Activated CD4-positive, alpha-beta memory T cell treated with anti-CD3 and anti-CD28 coated beads for 36 hours (primary cell): ENCODE data around the gene DUT. TPM values are rescaled to one million over a fixed set of nuclear protein-coding genes. Genes with fewer than 3 reads are reported as not detected.

Experiments used
- CTCF ChIA-PET: fragments of 350-600 bp; sonication (Branson Sonifier 250); formaldehyde crosslinking; loops from one replicate; lab custom pipeline; 2021; ENCODE audit warnings: antibody characterized with exemption, inconsistent platforms; lab: Charles Lee
- POLR2A ChIA-PET: fragments of 350-600 bp; sonication (Branson Sonifier 250); formaldehyde crosslinking; loops from one replicate; lab custom pipeline; 2021; ENCODE audit warnings: antibody characterized with exemption; lab: Charles Lee
- DNase-seq: peaks from one replicate; pipeline ENCODE4 v3.0.0-alpha.2; 2020
- H3K27ac Mint-ChIP-seq: one replicate; pipeline ENCODE4 v1.8.0; 2021; ENCODE audit warnings: mixed read lengths
- H3K27me3 Mint-ChIP-seq: one replicate; pipeline ENCODE4 v1.8.0; 2021; ENCODE audit warnings: mixed read lengths
- H3K36me3 Mint-ChIP-seq: one replicate; pipeline ENCODE4 v1.8.0; 2021; ENCODE audit warnings: mixed read lengths
- H3K4me1 Mint-ChIP-seq: one replicate; pipeline ENCODE4 v1.8.0; 2021; ENCODE audit warnings: low read depth, mixed read lengths
- H3K4me3 Mint-ChIP-seq: one replicate; pipeline ENCODE4 v1.8.0; 2021; ENCODE audit warnings: mild to moderate bottlenecking, mixed read lengths
- H3K9me3 Mint-ChIP-seq: one replicate; pipeline ENCODE4 v1.8.0; 2021; ENCODE audit warnings: mixed read lengths
- intact Hi-C: fragments of 100-400 bp; cut with micrococcal nuclease; formaldehyde crosslinking; loops from one replicate; pipeline ENCODE4 v1.15.1; 2023
- total RNA-seq, 2 experiments: library from RNA; stranded (reverse); gene quantifications; one replicate each; pipeline ENCODE4 v1.2.3, GENCODE V29; 2021

DUT gene
- total RNA-seq, 2 experiments from 2014 or later: 518 to 542 TPM

- Mint-ChIP-seq H3K36me3 (peaks cover 47% of the 10 kb centered on the region), H3K27ac (peak overlapping the region; percentile 99), H3K4me3 (peak overlapping the region; percentile 99), H3K4me1 (peaks cover 44% of the 10 kb centered on the region), H3K27me3 (no peaks in the 10 kb centered on the region), H3K9me3 (no peaks in the 10 kb centered on the region)
- peak; percentile 82 for DNase-seq
- ChIA-PET CTCF (interaction anchor here (0.6 to 5.7 kb wide), 3 partner anchors 9 to 800 kb away, joined by 3 to 35 read pairs (median 6); no protein-coding TSS in a partner anchor), POLR2A (interaction anchor here (0.7 to 1.5 kb wide), 5 partner anchors 9 to 838 kb away, joined by 3 to 8 read pairs (median 3); partner anchors contain the start of genes CEP152 and GALK2)
- intact Hi-C loops: loop anchor here (1.0 to 5.0 kb wide), 5 partner anchors 39 to 823 kb away; partner anchors contain the start of genes CEP152, COPS2 and EID1
These were observed 790 bp downstream of the DUT start for GRCh38 chr15:48331796-48332641.

DNA sequence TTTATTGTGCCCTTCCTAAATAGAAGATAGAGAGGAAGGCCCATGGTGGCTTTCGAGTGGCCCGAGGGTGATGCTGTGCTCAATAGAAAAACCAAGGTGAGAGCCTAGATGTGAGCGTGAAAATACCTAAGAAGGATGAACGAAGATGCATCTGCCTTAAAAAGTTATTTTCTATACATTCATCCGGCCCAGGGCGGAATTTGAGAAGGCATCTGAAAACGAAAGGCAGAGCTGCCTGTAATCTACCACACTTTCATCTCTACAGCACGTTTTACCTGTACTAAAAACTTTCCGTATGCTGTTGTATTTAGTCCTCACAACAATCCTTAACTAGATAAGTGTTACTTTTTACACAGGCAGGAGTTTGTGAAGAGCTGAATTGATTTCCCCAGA lies 1.4 kb downstream of the DUT start:
- ChIA-PET POLR2A (interaction anchor here (1.0 to 1.5 kb wide), 3 partner anchors 8 to 837 kb away, joined by 3 to 8 read pairs (median 3); partner anchors contain the start of gene GALK2), CTCF (interaction anchor here (0.6 to 5.7 kb wide), 3 partner anchors 9 to 800 kb away, joined by 3 to 35 read pairs (median 6); no protein-coding TSS in a partner anchor)
- Mint-ChIP-seq H3K27ac (peak overlapping the region; percentile 99), H3K9me3 (no peaks in the 10 kb centered on the region), H3K27me3 (no peaks in the 10 kb centered on the region), H3K4me3 (peak overlapping the region; percentile 99), H3K4me1 (peaks cover 46% of the 10 kb centered on the region), H3K36me3 (peaks cover 48% of the 10 kb centered on the region)
- DNase-seq: peak; percentile 37
- intact Hi-C loops: loop anchor here (5.0 kb wide), 1 partner anchor 545 kb away; the partner anchor contains the start of gene EID1

GRCh38 chr15:48333540-48333939 lies 2.3 kb downstream of the DUT start:
- Mint-ChIP-seq H3K36me3 (peaks cover 56% of the 10 kb centered on the region), H3K9me3 (no peaks in the 10 kb centered on the region), H3K4me1 (peaks cover 50% of the 10 kb centered on the region), H3K27me3 (no peaks in the 10 kb centered on the region), H3K27ac (peak overlapping the region; percentile 99), H3K4me3 (peak overlapping the region; percentile 99)
- DNase-seq: no peak
- ChIA-PET CTCF (interaction anchor here (5.7 kb wide), 1 partner anchor 18 kb away, joined by 35 read pairs; no protein-coding TSS in a partner anchor), POLR2A (no interaction called here)
- intact Hi-C loops: loop anchor here (5.0 kb wide), 1 partner anchor 544 kb away; the partner anchor contains the start of gene EID1

- H3K4me3 Mint-ChIP-seq: no peak overlapping the region
- no peak overlapping the region for H3K27ac Mint-ChIP-seq
- intact Hi-C loops: loop anchor here (5.0 kb wide), 1 partner anchor 543 kb away; the partner anchor contains the start of gene EID1
- H3K9me3 Mint-ChIP-seq: no peaks in the 10 kb centered on the region
- H3K4me1 Mint-ChIP-seq: peaks cover 48% of the 10 kb centered on the region
- H3K36me3 Mint-ChIP-seq: peaks cover 56% of the 10 kb centered on the region
- H3K27me3 Mint-ChIP-seq: no peaks in the 10 kb centered on the region
- POLR2A ChIA-PET: no interaction called here
- CTCF ChIA-PET: interaction anchor here (5.7 kb wide), 1 partner anchor 18 kb away, joined by 35 read pairs; no protein-coding TSS in a partner anchor
- no peak for DNase-seq
These were observed 3.0 kb downstream of the DUT start for GRCh38 chr15:48334260-48334659.

DNA sequence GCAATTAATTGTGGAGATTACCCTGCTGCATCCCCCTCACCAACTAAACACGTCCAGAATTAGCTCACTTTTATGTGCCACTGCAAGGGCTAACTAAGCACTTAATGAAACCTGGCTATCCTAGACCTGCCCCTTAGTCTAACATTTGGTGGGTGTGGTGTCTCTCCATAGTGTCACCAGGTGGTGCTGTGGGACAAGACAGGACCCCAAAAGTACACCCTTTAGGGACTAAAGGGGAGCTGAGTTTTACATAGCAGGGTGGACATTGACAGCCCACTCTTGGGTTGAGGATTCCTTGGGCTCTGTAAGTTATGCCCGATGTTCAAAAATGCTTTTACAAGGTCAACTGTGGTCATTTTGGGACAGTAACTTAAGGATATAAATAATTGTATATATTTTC lies 5.7 kb downstream of the DUT start:
- H3K4me1 Mint-ChIP-seq: peaks cover 44% of the 10 kb centered on the region
- no peak for DNase-seq
- H3K4me3 Mint-ChIP-seq: no peak overlapping the region

GRCh38 chr15:48337607-48338006 lies 6.4 kb downstream of the DUT start:
- POLR2A ChIA-PET: no interaction called here
- Mint-ChIP-seq H3K9me3 (no peaks in the 10 kb centered on the region), H3K27ac (no peak overlapping the region), H3K27me3 (no peaks in the 10 kb centered on the region), H3K4me1 (peaks cover 44% of the 10 kb centered on the region), H3K4me3 (no peak overlapping the region), H3K36me3 (peaks cover 64% of the 10 kb centered on the region)
- intact Hi-C loops: no loop called here
- no peak for DNase-seq
- CTCF ChIA-PET: interaction anchor here (5.7 kb wide), 1 partner anchor 14 kb away, joined by 35 read pairs; no protein-coding TSS in a partner anchor

More for the DNA sequence above, 5.7 kb downstream of the DUT start:
- intact Hi-C loops: no loop called here
- H3K36me3 Mint-ChIP-seq: peaks cover 62% of the 10 kb centered on the region
- H3K9me3 Mint-ChIP-seq: no peaks in the 10 kb centered on the region
- no peaks in the 10 kb centered on the region for H3K27me3 Mint-ChIP-seq
- CTCF ChIA-PET: interaction anchor here (5.7 kb wide), 1 partner anchor 15 kb away, joined by 35 read pairs; no protein-coding TSS in a partner anchor
- POLR2A ChIA-PET: no interaction called here
- no peak overlapping the region for H3K27ac Mint-ChIP-seq

GRCh38 chr15:48340111-48340510 lies 8.9 kb downstream of the DUT start:
- Mint-ChIP-seq H3K4me1 (peaks cover 27% of the 10 kb centered on the region), H3K9me3 (no peaks in the 10 kb centered on the region), H3K36me3 (peaks cover 50% of the 10 kb centered on the region), H3K27me3 (no peaks in the 10 kb centered on the region), H3K27ac (peak overlapping the region; percentile 64), H3K4me3 (no peak overlapping the region)
- ChIA-PET CTCF (interaction anchor here (1.4 kb wide), 1 partner anchor 16 kb away, joined by 6 read pairs; no protein-coding TSS in a partner anchor), POLR2A (interaction anchor here (1.8 kb wide), 1 partner anchor 8 kb away, joined by 8 read pairs; no protein-coding TSS in a partner anchor)
- no peak for DNase-seq
- intact Hi-C loops: no loop called here

- H3K4me1 Mint-ChIP-seq: peaks cover 6% of the 10 kb centered on the region
- no peaks in the 10 kb centered on the region for H3K27me3 Mint-ChIP-seq
- H3K4me3 Mint-ChIP-seq: no peak overlapping the region
- no peaks in the 10 kb centered on the region for H3K9me3 Mint-ChIP-seq
- no peak overlapping the region for H3K27ac Mint-ChIP-seq
- no peak for DNase-seq
- POLR2A ChIA-PET: no interaction called here
- H3K36me3 Mint-ChIP-seq: peaks cover 31% of the 10 kb centered on the region
- CTCF ChIA-PET: no interaction called here
- intact Hi-C loops: no loop called here
These were observed 12.6 kb downstream of the DUT start for GRCh38 chr15:48343865-48344264.

GRCh38 chr15:48345516-48345915 lies 14.3 kb downstream of the DUT start:
- POLR2A ChIA-PET: no interaction called here

DNA sequence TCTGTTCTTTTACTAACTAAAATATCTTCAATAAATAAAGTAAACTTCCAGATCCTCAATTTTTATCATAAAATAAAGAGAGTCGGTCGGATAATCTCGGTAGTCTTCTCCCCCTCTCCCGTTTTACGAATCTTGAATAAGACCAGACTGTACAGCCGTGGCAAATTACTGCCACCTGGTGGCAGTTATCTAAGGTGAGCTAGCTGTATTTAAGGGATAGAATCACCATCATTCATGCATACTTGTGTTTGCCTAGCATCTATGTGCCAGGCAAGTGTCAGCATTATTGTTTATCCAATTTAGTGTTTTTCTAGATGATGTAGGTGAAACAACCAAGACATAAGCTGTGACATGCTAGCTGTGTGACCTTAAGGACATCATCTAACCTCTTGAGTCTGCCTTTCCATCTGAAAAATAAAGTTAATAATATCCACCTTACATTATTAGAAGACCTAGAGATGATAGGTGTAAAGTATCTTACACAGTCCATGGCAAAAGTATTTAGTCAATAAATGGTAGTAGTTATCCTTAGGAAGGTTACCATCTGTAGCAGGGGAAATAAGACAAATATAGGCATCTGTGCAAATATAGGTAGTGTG lies 21.3 kb downstream of the DUT start:
- intact Hi-C loops: loop anchor here (2.0 to 10.0 kb wide), 3 partner anchors 68 to 1155 kb away; no protein-coding TSS in a partner anchor
- H3K9me3 Mint-ChIP-seq: no peaks in the 10 kb centered on the region
- POLR2A ChIA-PET: no interaction called here
- H3K36me3 Mint-ChIP-seq: no peaks in the 10 kb centered on the region
- no peak overlapping the region for H3K27ac Mint-ChIP-seq
- no peak overlapping the region for H3K4me3 Mint-ChIP-seq
- H3K27me3 Mint-ChIP-seq: peaks cover 2% of the 10 kb centered on the region
- DNase-seq: peak; percentile 61
- CTCF ChIA-PET: interaction anchor here (0.6 to 3.0 kb wide), 15 partner anchors 9 to 1157 kb away, joined by 3 to 35 read pairs (median 4); no protein-coding TSS in a partner anchor
- H3K4me1 Mint-ChIP-seq: no peaks in the 10 kb centered on the region

More at GRCh38 chr15:48345516-48345915, 14.3 kb downstream of the DUT start:
- H3K9me3 Mint-ChIP-seq: no peaks in the 10 kb centered on the region
- no peak overlapping the region for H3K27ac Mint-ChIP-seq
- peaks cover 24% of the 10 kb centered on the region for H3K36me3 Mint-ChIP-seq
- intact Hi-C loops: no loop called here
- no peaks in the 10 kb centered on the region for H3K4me1 Mint-ChIP-seq
- no peak for DNase-seq
- no peak overlapping the region for H3K4me3 Mint-ChIP-seq
- CTCF ChIA-PET: interaction anchor here (0.6 kb wide), 1 partner anchor 456 kb away, joined by 3 read pairs; no protein-coding TSS in a partner anchor
- no peaks in the 10 kb centered on the region for H3K27me3 Mint-ChIP-seq

GRCh38 chr15:48354694-48355303 lies 23.6 kb downstream of the DUT start:
- Mint-ChIP-seq H3K36me3 (no peaks in the 10 kb centered on the region), H3K9me3 (no peaks in the 10 kb centered on the region), H3K27ac (no peak overlapping the region), H3K4me1 (peaks cover 3% of the 10 kb centered on the region), H3K4me3 (no peak overlapping the region), H3K27me3 (peaks cover 2% of the 10 kb centered on the region)
- POLR2A ChIA-PET: no interaction called here
- intact Hi-C loops: loop anchor here (5.0 to 10.0 kb wide), 3 partner anchors 288 to 1157 kb away; no protein-coding TSS in a partner anchor
- DNase-seq: no peak
- CTCF ChIA-PET: interaction anchor here (0.6 kb wide), 1 partner anchor 69 kb away, joined by 3 read pairs; no protein-coding TSS in a partner anchor
